OCI-LY1 (cell line): Measurements from ENCODE around the gene NOL6.
"Not testable (repeated sequence)": the region's sequence is repeated elsewhere in the genome, so short reads cannot be mapped to it uniquely, and the experiment has no call there.

Experiments used
- H2AFZ ChIP-seq: fragments of 200-600 bp; sonication (generic), shearing (Covaris generic); 2 replicates; pipeline ENCODE4 v1.6.0; 2014; ENCODE audit warnings: antibody characterized with exemption, mild to moderate bottlenecking, low read length
- H3F3A ChIP-seq: fragments of 200-600 bp; sonication (generic), shearing (Covaris generic); 2 replicates; pipeline ENCODE4 v1.6.0; 2014; ENCODE audit warnings: mild to moderate bottlenecking, antibody characterized with exemption, low read length, moderate library complexity; ENCODE audit not compliant: insufficient read depth
- H3K27ac ChIP-seq: fragments of 200-600 bp; sonication (generic); 2 replicates; pipeline ENCODE4 v1.5.1; 2014; ENCODE audit warnings: low read length, mixed run types, mild to moderate bottlenecking, low read depth; ENCODE audit not compliant: poor library complexity, severe bottlenecking
- H3K27me3 ChIP-seq: fragments of 200-600 bp; sonication (generic); 2 replicates; pipeline ENCODE4 v1.6.0; 2014; ENCODE audit warnings: antibody characterized with exemption, mild to moderate bottlenecking, low read length, moderate library complexity; ENCODE audit not compliant: insufficient read depth
- H3K36me3 ChIP-seq: fragments of 200-600 bp; sonication (generic); 2 replicates; pipeline ENCODE4 v1.6.1; 2014; ENCODE audit warnings: mild to moderate bottlenecking, antibody characterized with exemption, low read length, moderate library complexity, mixed read lengths; ENCODE audit not compliant: insufficient read depth
- H3K4me1 ChIP-seq: fragments of 200-600 bp; sonication (generic); 2 replicates; pipeline ENCODE4 v1.5.1; 2014; ENCODE audit warnings: mild to moderate bottlenecking, low read length, moderate library complexity; ENCODE audit not compliant: insufficient read depth, severe bottlenecking
- H3K4me2 ChIP-seq: fragments of 200-600 bp; sonication (generic), shearing (Covaris generic); 2 replicates; pipeline ENCODE4 v1.6.1; 2014; ENCODE audit warnings: low read length
- H3K4me3 ChIP-seq: fragments of 200-600 bp; sonication (generic); 2 replicates; pipeline ENCODE4 v1.5.1; 2014; ENCODE audit warnings: low read length, low read depth, mild to moderate bottlenecking, mixed read lengths; ENCODE audit not compliant: poor library complexity, severe bottlenecking
- H3K79me2 ChIP-seq: fragments of 200-600 bp; shearing (Covaris generic); 2 replicates; pipeline ENCODE4 v1.6.1; 2016; ENCODE audit warnings: mixed run types, low read length, mixed read lengths; ENCODE audit not compliant: insufficient read depth
- H3K9ac ChIP-seq: fragments of 200-600 bp; sonication (generic), shearing (Covaris generic); 2 replicates; pipeline ENCODE4 v1.6.1; 2014; ENCODE audit warnings: mild to moderate bottlenecking, low read length, mixed read lengths
- H3K9me2 ChIP-seq: fragments of 200-600 bp; sonication (generic), shearing (Covaris generic); 2 replicates; pipeline ENCODE4 v1.6.1; 2014; ENCODE audit warnings: low read depth, mild to moderate bottlenecking, low read length, mixed read lengths
- H3K9me3 ChIP-seq: fragments of 200-600 bp; shearing (Covaris generic); 2 replicates; pipeline ENCODE4 v1.6.1; 2014; ENCODE audit warnings: low read length, mixed read lengths
- H4K20me1 ChIP-seq: fragments of 200-600 bp; sonication (generic), shearing (Covaris generic); 2 replicates; pipeline ENCODE4 v1.6.0; 2016; ENCODE audit warnings: mild to moderate bottlenecking, low read length; ENCODE audit not compliant: insufficient read depth
- CTCF ChIP-seq: fragments of 200-600 bp; sonication (generic), shearing (Covaris generic); IDR thresholded peaks from 2 replicates; pipeline ENCODE4 v1.5.1; 2017; ENCODE audit warnings: mild to moderate bottlenecking, antibody characterized with exemption, low read length, moderate library complexity, mixed read lengths
- EZH2 ChIP-seq: fragments of 200-600 bp; sonication (generic), shearing (Covaris generic); IDR thresholded peaks from 2 replicates; pipeline ENCODE4 v1.8.0; 2017; ENCODE audit warnings: borderline replicate concordance, mixed run types, mild to moderate bottlenecking, antibody characterized with exemption, low read length, moderate library complexity, mixed read lengths

The NOL6 gene

GRCh38 chr9:33473643-33474352, at the start of gene NOL6:
TSS of gene NOL6 (minus strand) at chr9:33473924. CDS start at chr9:33473842, 82 bp downstream.
- H3K9ac ChIP-seq: peak within 1 kb of the TSS; percentile 77
- H3K9me2 ChIP-seq: no peaks in the 10 kb centered on the region
- TF ChIP-seq CTCF (no peak), EZH2 (no peak)
- H3K4me1 ChIP-seq: peaks cover 17% of the 10 kb centered on the region
- peak within 1 kb of the TSS; percentile 86 for H3K4me3 ChIP-seq
- peaks cover 35% of the 10 kb centered on the region for H3K36me3 ChIP-seq
- peak within 1 kb of the TSS; percentile 83 for H3K4me2 ChIP-seq
- no peaks in the 10 kb centered on the region for H3F3A ChIP-seq
- no peaks in the 10 kb centered on the region for H3K27me3 ChIP-seq
- no peaks in the 10 kb centered on the region for H4K20me1 ChIP-seq
- no peaks in the 10 kb centered on the region for H3K9me3 ChIP-seq
- H2AFZ ChIP-seq: peak within 1 kb of the TSS; percentile 82
- peaks cover 8% of the 10 kb centered on the region for H3K79me2 ChIP-seq
- no peak within 1 kb of the TSS for H3K27ac ChIP-seq

- H3K9ac ChIP-seq, H3K36me3 ChIP-seq, H2AFZ ChIP-seq, H3F3A ChIP-seq, H3K4me2 ChIP-seq, H3K27ac ChIP-seq, H3K27me3 ChIP-seq, H3K4me3 ChIP-seq, H3K9me2 ChIP-seq, H3K4me1 ChIP-seq, H3K9me3 ChIP-seq, H3K79me2 ChIP-seq, H4K20me1 ChIP-seq: not testable (repeated sequence)
These were observed 48.1 kb upstream of the NOL6 start for GRCh38 chr9:33521861-33522260.

- not testable (repeated sequence) for H3K4me1 ChIP-seq, H3K27me3 ChIP-seq, H2AFZ ChIP-seq, H3K27ac ChIP-seq, H3K36me3 ChIP-seq, H3K9me2 ChIP-seq, H3K79me2 ChIP-seq, H3K9ac ChIP-seq, H3K4me2 ChIP-seq, H3K9me3 ChIP-seq, H4K20me1 ChIP-seq, H3K4me3 ChIP-seq, H3F3A ChIP-seq
These were observed 44.3 kb upstream of the NOL6 start for GRCh38 chr9:33517934-33518577.

GRCh38 chr9:33517373-33517772, 43.6 kb upstream of the NOL6 start:
- H3K4me1 ChIP-seq: no peaks in the 10 kb centered on the region
- H3K4me3 ChIP-seq: no peak overlapping the region
- H2AFZ ChIP-seq: no peak overlapping the region
- no peaks in the 10 kb centered on the region for H3K9me3 ChIP-seq
- H3K27ac ChIP-seq: no peak overlapping the region
- H3K9ac ChIP-seq: no peak overlapping the region
- H3F3A ChIP-seq: no peaks in the 10 kb centered on the region
- no peaks in the 10 kb centered on the region for H3K36me3 ChIP-seq
- no peaks in the 10 kb centered on the region for H3K79me2 ChIP-seq
- no peak overlapping the region for H3K4me2 ChIP-seq
- no peaks in the 10 kb centered on the region for H4K20me1 ChIP-seq
- no peaks in the 10 kb centered on the region for H3K27me3 ChIP-seq
- no peaks in the 10 kb centered on the region for H3K9me2 ChIP-seq
- no peak for TF ChIP-seq EZH2
- TF ChIP-seq CTCF: peak; percentile 60

GRCh38 chr9:33516397-33516796, 42.7 kb upstream of the NOL6 start:
- H3K27me3 ChIP-seq, H3K4me2 ChIP-seq, H3K9me3 ChIP-seq, H3F3A ChIP-seq, H2AFZ ChIP-seq, H4K20me1 ChIP-seq, H3K9ac ChIP-seq, H3K9me2 ChIP-seq, H3K27ac ChIP-seq, H3K4me1 ChIP-seq, H3K36me3 ChIP-seq, H3K79me2 ChIP-seq, H3K4me3 ChIP-seq: not testable (repeated sequence)

GRCh38 chr9:33515342-33515995, 41.7 kb upstream of the NOL6 start:
- not testable (repeated sequence) for H3K36me3 ChIP-seq, H3K27me3 ChIP-seq, H3K9ac ChIP-seq, H4K20me1 ChIP-seq, H3K4me3 ChIP-seq, H3K9me3 ChIP-seq, H3K4me2 ChIP-seq, H2AFZ ChIP-seq, H3F3A ChIP-seq, H3K9me2 ChIP-seq, H3K4me1 ChIP-seq, H3K27ac ChIP-seq, H3K79me2 ChIP-seq
